ELF-1 (cell line): ENCODE measurements around the gene FCRL5.

Experiments
- DNase-seq: peaks from one replicate; pipeline ENCODE4 v3.0.0-alpha.2; 2016; ENCODE audit warnings: low read depth, low spot score

The FCRL5 gene

GRCh38 chr1:157523774-157524493 is 28.4 kb downstream of the FCRL5 start:
- DNase-seq = no peak

- no peak for DNase-seq
Measured at GRCh38 chr1:157521056-157521455, 31.3 kb downstream of the FCRL5 start.

- no peak for DNase-seq
Measured at GRCh38 chr1:157520386-157520935, 31.9 kb downstream of the FCRL5 start.

GRCh38 chr1:157519451-157519850 is 32.9 kb downstream of the FCRL5 start:
- no peak for DNase-seq

GRCh38 chr1:157517016-157517415 is 35.3 kb downstream of the FCRL5 start:
- DNase-seq = no peak

GRCh38 chr1:157515709-157516108 is 36.6 kb downstream of the FCRL5 start:
- DNase-seq = no peak

GRCh38 chr1:157515141-157515540 is 37.2 kb downstream of the FCRL5 start:
- DNase-seq = no peak

- DNase-seq = no peak
Measured at GRCh38 chr1:157512036-157512969, 40.0 kb downstream of the FCRL5 start.

- DNase-seq = no peak
Measured at GRCh38 chr1:157509546-157510232, 42.6 kb downstream of the FCRL5 start.

GRCh38 chr1:157505481-157506272 is 46.6 kb downstream of the FCRL5 start:
- DNase-seq = peak; percentile 78

- no peak for DNase-seq
Measured at GRCh38 chr1:157504646-157505045, 47.7 kb downstream of the FCRL5 start.

GRCh38 chr1:157499521-157499920 is 52.8 kb downstream of the FCRL5 start:
- DNase-seq = no peak

GRCh38 chr1:157498736-157499090 is 53.6 kb downstream of the FCRL5 start:
- no peak for DNase-seq

GRCh38 chr1:157497987-157498735 is 54.2 kb downstream of the FCRL5 start:
- no peak for DNase-seq

GRCh38 chr1:157497284-157497683 is 55.0 kb downstream of the FCRL5 start:
- no peak for DNase-seq

- peak; percentile 78 for DNase-seq
Measured at GRCh38 chr1:157496121-157496526, 56.2 kb downstream of the FCRL5 start.

- DNase-seq = no peak
Measured at GRCh38 chr1:157495285-157495684, 57.0 kb downstream of the FCRL5 start.

GRCh38 chr1:157494093-157494492 is 58.2 kb downstream of the FCRL5 start:
- no peak for DNase-seq

GRCh38 chr1:157490467-157491165 is 61.7 kb downstream of the FCRL5 start:
- DNase-seq = peak; percentile 89

- DNase-seq = no peak
Measured at GRCh38 chr1:157488156-157488555, 64.2 kb downstream of the FCRL5 start.
